GM11168 (cell line): Measurements from ENCODE around the gene LY6G6C.

ENCODE experiments used
- in situ Hi-C: fragments of 300-500 bp; cut with MboI; formaldehyde crosslinking; loops from one replicate; pipeline ENCODE4 v1.12.0; 2022; ENCODE audit warnings: low sequenced_read_pairs; ENCODE audit not compliant: unreplicated experiment

LY6G6C gene, protein sequence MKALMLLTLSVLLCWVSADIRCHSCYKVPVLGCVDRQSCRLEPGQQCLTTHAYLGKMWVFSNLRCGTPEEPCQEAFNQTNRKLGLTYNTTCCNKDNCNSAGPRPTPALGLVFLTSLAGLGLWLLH

GRCh38 chr6:31721351-31722020, at the start of gene LY6G6C:
TSS of gene LY6G6C (minus strand) at chr6:31721746. CDS start at chr6:31721679, 67 bp downstream.
- in situ Hi-C loops: no loop called here

GRCh38 chr6:31770860-31771259, 49.3 kb upstream of the LY6G6C start:
- in situ Hi-C loops: no loop called here

DNA sequence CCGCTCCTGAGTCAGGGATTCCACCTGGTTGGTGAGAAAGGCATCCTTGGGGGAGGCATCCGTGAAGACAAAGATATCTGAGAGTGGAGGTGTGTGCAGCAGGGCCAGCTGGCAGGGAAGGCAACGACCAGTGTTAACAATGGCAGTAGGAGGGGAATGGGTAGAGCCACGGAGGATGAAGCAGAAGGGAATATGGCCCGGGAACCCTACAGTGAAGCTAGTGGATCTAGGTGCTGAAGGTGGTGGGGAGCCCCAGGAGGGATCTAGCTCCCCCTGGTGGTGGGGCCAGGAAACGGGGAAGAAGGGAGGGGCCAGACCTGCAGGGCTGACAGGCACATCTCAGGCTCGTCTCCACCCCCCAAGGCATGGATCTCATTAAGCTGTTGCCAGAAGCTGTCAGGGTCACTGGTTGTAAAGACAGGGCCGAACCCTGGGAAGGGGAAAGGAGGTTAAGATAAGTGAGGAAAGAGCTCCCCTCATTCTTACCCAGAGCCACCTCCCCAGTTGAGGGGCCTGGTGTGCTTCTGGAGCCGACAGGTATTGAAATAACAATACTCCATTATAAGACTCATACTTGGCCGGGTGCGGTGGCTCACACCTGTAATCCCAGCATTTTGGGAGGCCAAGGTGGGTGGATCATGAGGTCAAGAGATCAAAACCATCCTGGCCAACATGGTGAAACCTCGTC, 48.3 kb upstream of the LY6G6C start:
- in situ Hi-C loops: loop anchor here (10.0 kb wide), 1 partner anchor 85 kb away; the partner anchor contains the start of gene LY6G5C

DNA sequence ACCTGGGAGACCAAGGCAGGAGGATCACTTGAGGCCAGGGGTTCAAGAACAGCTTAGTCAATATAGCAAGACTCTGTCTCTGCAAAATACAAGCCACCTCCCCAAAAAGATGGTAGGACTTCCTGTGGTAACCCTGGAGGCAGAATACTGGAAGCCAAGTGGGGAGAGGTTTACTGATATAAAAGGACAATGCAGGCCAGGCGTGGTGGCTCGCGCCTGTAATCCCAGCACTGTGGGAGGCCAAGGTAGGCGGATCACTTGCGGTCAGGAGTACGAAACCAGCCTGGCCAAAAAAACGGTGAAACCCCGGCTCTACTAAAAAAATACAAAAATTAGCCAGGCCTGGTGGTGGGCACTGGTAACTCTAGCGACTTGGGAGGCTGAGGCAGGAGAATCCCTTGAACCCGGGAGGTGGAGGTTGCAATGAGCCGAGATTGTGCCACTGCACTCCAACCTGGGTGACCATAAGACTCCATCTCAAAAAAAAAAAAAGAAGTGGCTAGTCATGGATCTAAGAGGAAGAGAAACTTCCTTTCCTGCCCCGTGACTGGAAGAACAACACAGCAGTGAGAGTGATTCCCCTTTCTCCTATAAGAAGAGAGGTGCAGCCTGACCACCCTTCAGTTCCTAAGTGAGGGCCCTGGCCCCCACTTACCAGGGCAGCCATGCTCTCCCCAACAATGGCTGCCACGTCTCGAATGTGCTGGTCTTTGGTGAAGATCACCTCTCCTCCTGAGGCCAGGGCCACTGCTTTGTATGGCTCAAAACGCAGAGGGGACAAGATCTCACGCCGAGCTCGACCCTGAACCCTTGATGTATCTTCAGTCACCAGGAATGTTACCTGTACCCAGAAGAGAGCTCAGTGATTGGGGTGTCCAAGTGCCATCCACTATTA, 47.1 kb upstream of the LY6G6C start:
- in situ Hi-C loops: loop anchor here (10.0 kb wide), 1 partner anchor 84 kb away; the partner anchor contains the start of gene LY6G5C

GRCh38 chr6:31767096-31767645, 45.6 kb upstream of the LY6G6C start:
- in situ Hi-C loops: loop anchor here (10.0 kb wide), 1 partner anchor 82 kb away; the partner anchor contains the start of gene LY6G5C

GRCh38 chr6:31765910-31766794, 44.6 kb upstream of the LY6G6C start:
- in situ Hi-C loops: loop anchor here (10.0 kb wide), 1 partner anchor 81 kb away; the partner anchor contains the start of gene LY6G5C

- in situ Hi-C loops: loop anchor here (10.0 kb wide), 1 partner anchor 81 kb away; the partner anchor contains the start of gene LY6G5C
These were observed 44.0 kb upstream of the LY6G6C start for GRCh38 chr6:31765559-31765909.

DNA sequence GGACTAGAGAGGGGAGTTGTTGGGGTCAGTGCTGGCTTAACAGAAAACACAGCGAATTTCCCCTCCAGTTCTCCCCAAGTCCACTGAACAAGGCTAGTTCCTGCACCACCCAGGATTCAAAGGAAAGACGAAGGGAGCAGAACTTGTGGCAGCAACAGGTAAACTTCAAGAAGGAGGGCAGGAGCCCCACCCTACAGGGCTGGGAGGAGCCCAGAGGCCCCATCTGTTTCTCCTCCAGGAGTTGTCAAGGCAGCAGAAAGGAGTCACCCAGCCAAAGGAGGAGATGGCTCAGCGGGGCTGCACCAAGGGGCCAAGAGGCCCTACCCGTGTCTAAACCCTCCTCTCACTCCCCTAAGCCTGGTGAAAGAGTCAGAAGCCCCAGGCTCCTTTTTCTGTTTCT, 42.7 kb upstream of the LY6G6C start:
- in situ Hi-C loops: loop anchor here (10.0 kb wide), 1 partner anchor 79 kb away; the partner anchor contains the start of gene LY6G5C

DNA sequence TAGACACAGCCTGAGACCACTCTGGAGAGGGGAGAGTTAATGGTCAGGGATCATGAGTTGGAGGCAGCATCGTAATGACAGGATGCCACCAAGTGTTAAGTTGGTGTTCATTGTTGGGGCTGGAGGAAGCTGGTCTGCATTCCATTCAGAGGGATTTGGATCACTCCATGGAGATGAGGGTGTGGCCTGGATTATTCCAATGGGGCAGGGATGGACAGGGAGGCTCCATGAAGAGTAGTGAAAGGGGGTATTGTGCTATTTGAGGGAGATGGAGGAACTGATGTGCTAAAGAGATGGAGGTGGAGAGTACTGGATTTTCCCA, 42.0 kb upstream of the LY6G6C start:
- in situ Hi-C loops: loop anchor here (10.0 kb wide), 1 partner anchor 79 kb away; the partner anchor contains the start of gene LY6G5C

DNA sequence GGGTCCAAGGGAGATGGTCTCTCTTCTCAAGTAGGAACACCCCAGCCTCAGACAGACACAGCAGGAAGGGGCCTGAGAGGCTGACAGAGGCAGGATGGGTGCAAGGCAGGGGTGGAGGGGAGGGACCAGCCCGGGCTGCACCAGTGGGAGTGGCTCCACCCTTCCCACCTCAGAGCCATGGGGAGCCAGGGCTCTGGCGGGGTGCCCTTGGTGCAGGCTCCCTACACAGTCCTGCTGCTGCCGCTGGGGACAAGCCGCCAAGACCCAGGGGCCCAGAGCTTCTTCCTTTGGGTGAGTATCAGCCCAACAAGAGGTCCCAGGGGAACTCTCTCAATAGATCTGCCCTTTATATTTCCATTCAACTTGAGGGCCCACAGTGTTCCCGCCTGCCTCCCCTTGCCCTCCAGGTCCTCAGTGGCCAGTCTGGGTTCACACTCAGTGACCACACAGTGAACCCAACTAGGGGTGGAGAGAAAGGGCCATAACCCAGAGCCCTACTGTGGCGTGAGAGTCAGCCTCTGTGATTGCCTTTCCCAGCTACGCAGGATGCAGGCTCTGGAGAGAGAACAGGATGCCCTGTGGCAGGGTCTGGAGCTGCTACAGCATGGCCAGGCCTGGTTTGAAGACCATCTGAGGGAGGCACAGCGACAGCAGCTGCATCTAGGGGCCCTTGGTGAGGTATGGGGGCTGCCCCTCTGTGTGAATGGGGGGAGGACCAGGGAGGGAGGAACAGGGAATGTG, 41.5 kb upstream of the LY6G6C start:
- in situ Hi-C loops: loop anchor here (10.0 kb wide), 1 partner anchor 78 kb away; the partner anchor contains the start of gene LY6G5C

DNA sequence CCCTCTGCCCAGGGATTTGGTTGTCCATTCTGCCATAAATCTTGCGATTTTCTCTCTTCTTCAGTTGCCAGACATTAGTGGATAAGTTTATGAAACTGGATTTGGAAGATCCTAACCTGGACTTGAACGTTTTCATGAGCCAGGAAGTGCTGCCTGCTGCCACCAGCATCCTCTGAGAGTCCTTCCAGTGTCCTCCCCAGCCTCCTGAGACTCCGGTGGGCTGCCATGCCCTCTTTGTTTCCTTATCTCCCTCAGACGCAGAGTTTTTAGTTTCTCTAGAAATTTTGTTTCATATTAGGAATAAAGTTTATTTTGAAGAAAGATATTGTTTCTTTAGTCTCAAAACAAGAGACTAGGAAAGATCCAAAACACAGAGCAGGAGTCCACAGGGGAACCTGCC, 40.8 kb upstream of the LY6G6C start, which contains the start of gene SAPCD1:
TSS of gene SAPCD1 (plus strand) at position 301 of the 400 bp plus-strand sequence. CDS start 399 bp downstream, outside the sequence.
- in situ Hi-C loops: loop anchor here (10.0 kb wide), 1 partner anchor 78 kb away; the partner anchor contains the start of gene LY6G5C

DNA sequence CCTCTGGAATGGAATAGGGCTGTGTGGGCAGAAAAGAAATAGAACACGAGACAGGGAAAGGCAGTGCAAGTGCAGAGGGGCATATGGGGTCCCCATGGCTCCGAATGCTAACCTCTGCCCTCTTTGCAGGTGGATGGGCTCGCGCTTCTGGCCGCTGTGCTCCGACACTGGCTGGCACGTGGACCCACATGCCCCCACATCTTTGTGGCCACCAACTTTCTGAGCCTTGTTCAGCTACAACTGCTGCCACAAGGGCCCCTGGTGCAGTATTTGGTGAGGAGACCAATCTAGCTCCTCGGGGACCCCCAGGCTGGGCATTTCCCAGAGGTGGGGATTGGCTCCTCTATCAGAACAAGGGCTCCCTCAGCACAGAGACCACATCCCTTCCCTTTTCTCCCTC, 39.8 kb upstream of the LY6G6C start:
- in situ Hi-C loops: loop anchor here (10.0 kb wide), 1 partner anchor 77 kb away; the partner anchor contains the start of gene LY6G5C

DNA sequence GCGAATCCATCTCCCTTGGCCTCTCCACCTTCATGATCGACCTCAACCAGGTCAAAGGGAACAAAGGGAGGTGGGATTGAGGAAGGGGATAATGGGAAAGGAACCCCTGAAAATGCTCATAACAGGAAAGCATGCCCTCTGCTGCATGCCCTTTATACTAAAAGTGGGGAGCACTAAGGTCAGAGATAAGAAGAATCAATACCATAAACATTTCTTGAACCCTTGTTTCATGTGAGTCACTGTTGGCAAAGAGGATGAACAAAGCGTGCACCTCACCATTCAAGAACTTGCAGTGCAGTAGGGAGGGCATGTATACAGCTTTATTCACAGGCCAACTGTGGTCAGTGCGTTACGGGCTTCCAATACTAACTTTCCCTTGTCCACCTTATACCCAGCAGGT, 39.2 kb upstream of the LY6G6C start:
- in situ Hi-C loops: loop anchor here (10.0 kb wide), 1 partner anchor 76 kb away; the partner anchor contains the start of gene LY6G5C

DNA sequence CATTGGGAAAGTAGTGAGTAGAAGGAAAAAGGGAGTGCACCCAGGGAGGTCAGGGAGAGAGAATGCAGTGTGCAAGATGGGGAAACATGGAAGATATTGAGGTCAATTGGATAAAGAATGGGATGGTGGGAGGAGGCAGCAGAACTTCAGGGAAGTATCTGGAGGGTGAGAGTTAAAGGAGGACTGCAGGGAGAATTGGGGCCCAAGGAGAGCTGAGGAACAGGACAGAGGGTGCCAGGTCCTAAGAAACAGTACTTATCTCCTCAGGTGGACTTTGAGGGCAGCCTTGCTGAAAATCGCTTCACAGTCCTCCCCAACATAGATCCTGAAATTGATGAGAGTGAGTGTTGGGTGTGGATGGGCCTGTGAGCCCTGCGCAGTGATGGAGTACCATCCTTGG, 36.7 kb upstream of the LY6G6C start:
- in situ Hi-C loops: no loop called here

- in situ Hi-C loops: no loop called here
These were observed 31.3 kb upstream of the LY6G6C start for GRCh38 chr6:31752739-31753319.

DNA sequence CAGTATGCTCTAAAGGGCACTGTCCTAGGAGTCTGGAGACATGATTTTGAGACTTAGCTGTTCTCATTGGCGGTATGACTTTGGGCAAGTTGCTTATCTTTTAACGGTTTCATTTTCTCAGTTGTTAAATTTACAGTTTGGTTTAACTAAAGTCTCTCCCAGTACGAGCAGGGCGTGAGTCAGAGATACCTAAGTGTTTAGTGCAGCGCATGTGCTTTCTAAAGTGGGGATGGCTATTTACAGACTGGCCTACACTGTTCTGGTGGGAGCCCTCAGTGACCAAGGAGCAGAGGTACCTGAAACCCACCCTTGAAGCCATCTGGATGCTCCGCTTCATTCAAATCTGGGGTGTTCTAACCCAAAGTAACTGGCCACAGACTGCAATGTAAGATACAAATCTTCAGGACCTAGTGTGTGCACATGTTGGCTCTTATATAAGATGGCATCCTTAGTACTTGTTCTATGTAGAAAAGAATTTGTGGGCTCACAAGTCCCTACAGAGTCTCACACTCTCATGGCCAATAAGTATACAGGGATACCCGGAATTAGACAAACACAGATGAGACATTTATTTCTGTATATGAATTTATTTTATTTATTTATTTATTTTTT, 29.0 kb upstream of the LY6G6C start:
- in situ Hi-C loops: no loop called here
